Type B pancreatic cell (in vitro differentiated cells): ENCODE results near the gene BBOF1. TPM values are rescaled to one million over a fixed set of nuclear protein-coding genes. Genes with fewer than 3 reads are reported as not detected.

Experiments
- DNase-seq: peaks from one replicate; pipeline ENCODE4 v3.0.0; 2021; ENCODE audit warnings: mixed read lengths; ENCODE audit not compliant: unreplicated experiment; ENCODE audit errors: extremely low spot score
- H3K27ac Mint-ChIP-seq: 2 replicates; pipeline ENCODE4 v1.8.0; 2021; ENCODE audit warnings: mild to moderate bottlenecking, mixed read lengths
- H3K27me3 Mint-ChIP-seq: 2 replicates; pipeline ENCODE4 v1.8.0; 2021; ENCODE audit warnings: mixed read lengths
- H3K36me3 Mint-ChIP-seq: 2 replicates; pipeline ENCODE4 v1.8.0; 2021; ENCODE audit warnings: mixed read lengths
- H3K4me1 Mint-ChIP-seq: one replicate; pipeline ENCODE4 v1.8.0; 2021; ENCODE audit warnings: mixed read lengths; ENCODE audit not compliant: unreplicated experiment
- H3K4me3 Mint-ChIP-seq: 2 replicates; pipeline ENCODE4 v1.8.0; 2021; ENCODE audit warnings: mild to moderate bottlenecking, mixed read lengths
- H3K9me3 Mint-ChIP-seq: 2 replicates; pipeline ENCODE4 v1.8.0; 2021; ENCODE audit warnings: mixed read lengths
- total RNA-seq: library from RNA; stranded (reverse); gene quantifications from 2 replicates; pipeline ENCODE4 v1.2.1, GENCODE V29; 2021; ENCODE audit warnings: low replicate concordance
- TF ChIP-seq, protein P1 (sequence below): fragments of 200-600 bp; sonication (generic); conservative IDR thresholded peaks from 2 replicates; pipeline ENCODE4 v1.5.0; 2021; ENCODE audit warnings: antibody characterized with exemption, mild to moderate bottlenecking

BBOF1 gene
- total RNA-seq, 1 donor from 2014 or later = 9.0 TPM

DNA sequence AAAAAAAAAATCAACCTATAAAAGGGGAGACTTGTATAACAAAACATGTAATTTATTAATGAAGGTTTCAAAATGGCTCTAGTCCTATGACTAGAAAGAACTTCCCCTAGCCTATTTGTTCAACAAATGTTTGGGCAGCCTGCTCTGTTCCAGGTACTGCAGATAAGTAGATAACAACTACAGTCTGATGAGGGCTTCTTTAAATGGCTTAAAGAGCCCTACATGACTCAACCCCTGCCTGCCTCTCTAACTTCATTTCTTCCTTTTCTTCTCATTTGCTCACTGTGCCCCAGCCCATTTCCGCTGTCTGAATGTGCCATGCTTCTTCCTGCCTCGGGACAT, 43.6 kb downstream of the BBOF1 start:
- Mint-ChIP-seq H3K36me3 (peaks cover 15% of the 10 kb centered on the region), H3K9me3 (no peaks in the 10 kb centered on the region), H3K27ac (no peak overlapping the region), H3K4me1 (no peaks in the 10 kb centered on the region), H3K4me3 (no peak overlapping the region), H3K27me3 (no peaks in the 10 kb centered on the region)
- DNase-seq = no peak
- TF ChIP-seq, protein P1, sequence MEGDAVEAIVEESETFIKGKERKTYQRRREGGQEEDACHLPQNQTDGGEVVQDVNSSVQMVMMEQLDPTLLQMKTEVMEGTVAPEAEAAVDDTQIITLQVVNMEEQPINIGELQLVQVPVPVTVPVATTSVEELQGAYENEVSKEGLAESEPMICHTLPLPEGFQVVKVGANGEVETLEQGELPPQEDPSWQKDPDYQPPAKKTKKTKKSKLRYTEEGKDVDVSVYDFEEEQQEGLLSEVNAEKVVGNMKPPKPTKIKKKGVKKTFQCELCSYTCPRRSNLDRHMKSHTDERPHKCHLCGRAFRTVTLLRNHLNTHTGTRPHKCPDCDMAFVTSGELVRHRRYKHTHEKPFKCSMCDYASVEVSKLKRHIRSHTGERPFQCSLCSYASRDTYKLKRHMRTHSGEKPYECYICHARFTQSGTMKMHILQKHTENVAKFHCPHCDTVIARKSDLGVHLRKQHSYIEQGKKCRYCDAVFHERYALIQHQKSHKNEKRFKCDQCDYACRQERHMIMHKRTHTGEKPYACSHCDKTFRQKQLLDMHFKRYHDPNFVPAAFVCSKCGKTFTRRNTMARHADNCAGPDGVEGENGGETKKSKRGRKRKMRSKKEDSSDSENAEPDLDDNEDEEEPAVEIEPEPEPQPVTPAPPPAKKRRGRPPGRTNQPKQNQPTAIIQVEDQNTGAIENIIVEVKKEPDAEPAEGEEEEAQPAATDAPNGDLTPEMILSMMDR = no peak

GRCh38 chr14:74064426-74064825, 45.3 kb downstream of the BBOF1 start:
- Mint-ChIP-seq H3K27me3 (no peaks in the 10 kb centered on the region), H3K36me3 (peaks cover 15% of the 10 kb centered on the region), H3K27ac (no peak overlapping the region), H3K9me3 (no peaks in the 10 kb centered on the region), H3K4me1 (no peaks in the 10 kb centered on the region), H3K4me3 (no peak overlapping the region)
- no peak for DNase-seq
- TF ChIP-seq, protein P1 = no peak

DNA sequence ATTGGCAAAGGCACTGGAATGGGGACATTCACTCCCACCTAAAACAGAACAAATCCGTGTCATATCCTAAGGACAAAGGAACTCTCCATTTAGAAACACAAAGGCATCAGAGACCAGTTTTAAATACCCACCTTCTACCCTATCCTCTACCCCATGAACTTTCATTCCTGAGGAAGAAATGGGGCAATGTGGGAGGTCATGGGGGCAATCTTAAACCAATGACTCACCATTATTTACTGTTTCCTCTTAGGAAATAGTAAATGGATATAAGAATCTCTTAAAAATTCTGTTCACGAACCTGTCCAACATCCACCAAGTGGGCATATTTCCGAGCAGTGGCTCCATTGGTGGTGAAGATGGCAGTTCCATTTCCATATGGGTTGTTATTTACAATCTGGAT, 45.7 kb downstream of the BBOF1 start:
- Mint-ChIP-seq H3K27me3 (no peaks in the 10 kb centered on the region), H3K9me3 (no peaks in the 10 kb centered on the region), H3K36me3 (peaks cover 15% of the 10 kb centered on the region)

GRCh38 chr14:74065746-74066575, 46.8 kb downstream of the BBOF1 start:
- no peaks in the 10 kb centered on the region for H3K4me1 Mint-ChIP-seq
- DNase-seq = no peak
- H3K36me3 Mint-ChIP-seq = peaks cover 15% of the 10 kb centered on the region
- no peaks in the 10 kb centered on the region for H3K27me3 Mint-ChIP-seq
- no peak overlapping the region for H3K27ac Mint-ChIP-seq
- H3K4me3 Mint-ChIP-seq = no peak overlapping the region
- TF ChIP-seq, protein P1 = no peak
- H3K9me3 Mint-ChIP-seq = no peaks in the 10 kb centered on the region

More for the DNA sequence above, 45.7 kb downstream of the BBOF1 start:
- TF ChIP-seq, protein P1 = no peak
- no peak overlapping the region for H3K4me3 Mint-ChIP-seq
- H3K4me1 Mint-ChIP-seq = no peaks in the 10 kb centered on the region
- no peak overlapping the region for H3K27ac Mint-ChIP-seq
- DNase-seq = no peak

DNA sequence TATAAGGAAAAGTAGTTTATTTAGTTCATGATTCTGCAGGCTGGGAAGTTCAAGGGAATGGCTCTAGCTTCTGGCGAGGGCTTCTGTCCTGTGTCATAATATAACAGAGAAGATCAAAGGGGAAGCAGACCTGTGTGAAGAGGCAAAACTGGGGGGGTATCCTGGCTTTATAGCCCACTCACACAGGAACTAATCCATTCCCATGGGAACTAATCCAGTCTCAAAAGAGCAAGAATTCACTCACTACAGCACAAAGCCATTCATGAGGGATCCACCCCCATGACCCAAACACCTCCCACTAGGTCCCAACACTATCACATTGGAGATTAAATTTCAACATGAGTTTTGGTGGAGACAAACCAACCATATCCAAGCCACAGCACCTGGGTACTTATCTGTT, 58.3 kb downstream of the BBOF1 start:
- no peaks in the 10 kb centered on the region for H3K27me3 Mint-ChIP-seq
- H3K27ac Mint-ChIP-seq = no peak overlapping the region
- H3K4me3 Mint-ChIP-seq = no peak overlapping the region
- TF ChIP-seq, protein P1 = no peak
- no peaks in the 10 kb centered on the region for H3K9me3 Mint-ChIP-seq
- no peak for DNase-seq
- no peaks in the 10 kb centered on the region for H3K36me3 Mint-ChIP-seq
- peaks cover 20% of the 10 kb centered on the region for H3K4me1 Mint-ChIP-seq
